Astrocyte (in vitro differentiated cells and primary cell): ENCODE measurements around the gene KIF18B.

Experiments used
- CTCF ChIP-seq: IDR thresholded peaks from 2 replicates; pipeline ENCODE4 v1.5.1; 2011; ENCODE audit warnings: low read depth, mild to moderate bottlenecking, inconsistent platforms, low read length, moderate library complexity; ENCODE audit not compliant: insufficient read depth
- EZH2 ChIP-seq: IDR thresholded peaks from 2 replicates; pipeline ENCODE4 v1.6.1; 2012; ENCODE audit warnings: mild to moderate bottlenecking, low read length, inconsistent platforms; ENCODE audit not compliant: insufficient read depth

- TF ChIP-seq CTCF, result no peak
- TF ChIP-seq EZH2, result no peak
Measured at GRCh38 chr17:44934745-44935105, 12.8 kb downstream of the KIF18B start.
